GM12864 (cell line): Measurements from ENCODE around the gene NT5C1A.
A peak's percentile ranks its signal among the peaks of the same experiment; 100 is the strongest.

Source experiments
- DNase-seq: peaks from one replicate; pipeline ENCODE4 v3.0.0-alpha.2; 2011; ENCODE audit warnings: low read depth
- H3K4me3 ChIP-seq: 2 replicates; pipeline ENCODE4 v1.5.1; 2011; ENCODE audit warnings: mild to moderate bottlenecking, low read depth, low read length, control low read depth
- CTCF ChIP-seq: IDR thresholded peaks from 2 replicates; pipeline ENCODE4 v1.5.1; 2011; ENCODE audit warnings: low read depth, mild to moderate bottlenecking, moderate library complexity, low read length, control low read depth, inconsistent platforms; ENCODE audit errors: missing control alignments

Gene NT5C1A

DNA sequence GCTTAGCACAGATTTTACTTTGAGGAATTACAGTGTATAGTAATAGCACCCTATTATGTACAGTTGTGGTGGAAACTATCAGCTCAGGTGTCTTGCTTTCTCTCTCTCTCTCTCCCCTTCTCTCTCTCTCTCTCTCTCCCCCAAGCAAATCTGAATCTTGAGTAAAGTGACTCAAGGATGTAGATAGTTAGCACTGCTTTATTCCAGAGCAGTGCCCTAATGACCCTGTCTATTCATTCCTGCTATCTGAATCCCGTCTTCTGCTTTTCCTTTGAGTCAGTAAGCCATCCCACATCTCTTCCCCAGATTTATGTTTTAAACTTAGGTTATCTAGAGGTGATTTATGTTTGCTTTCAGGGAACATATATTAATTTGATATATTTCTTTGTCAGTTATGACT lies 24.5 kb upstream of the NT5C1A start:
- no peak overlapping the region for H3K4me3 ChIP-seq
- DNase-seq: no peak
- no peak for TF ChIP-seq CTCF

- no peak overlapping the region for H3K4me3 ChIP-seq
- no peak for TF ChIP-seq CTCF
- DNase-seq: no peak
These were observed 23.1 kb upstream of the NT5C1A start for GRCh38 chr1:39695016-39695415.

GRCh38 chr1:39694026-39694425 lies 22.1 kb upstream of the NT5C1A start:
- no peak for DNase-seq
- TF ChIP-seq CTCF: no peak
- no peak overlapping the region for H3K4me3 ChIP-seq

DNA sequence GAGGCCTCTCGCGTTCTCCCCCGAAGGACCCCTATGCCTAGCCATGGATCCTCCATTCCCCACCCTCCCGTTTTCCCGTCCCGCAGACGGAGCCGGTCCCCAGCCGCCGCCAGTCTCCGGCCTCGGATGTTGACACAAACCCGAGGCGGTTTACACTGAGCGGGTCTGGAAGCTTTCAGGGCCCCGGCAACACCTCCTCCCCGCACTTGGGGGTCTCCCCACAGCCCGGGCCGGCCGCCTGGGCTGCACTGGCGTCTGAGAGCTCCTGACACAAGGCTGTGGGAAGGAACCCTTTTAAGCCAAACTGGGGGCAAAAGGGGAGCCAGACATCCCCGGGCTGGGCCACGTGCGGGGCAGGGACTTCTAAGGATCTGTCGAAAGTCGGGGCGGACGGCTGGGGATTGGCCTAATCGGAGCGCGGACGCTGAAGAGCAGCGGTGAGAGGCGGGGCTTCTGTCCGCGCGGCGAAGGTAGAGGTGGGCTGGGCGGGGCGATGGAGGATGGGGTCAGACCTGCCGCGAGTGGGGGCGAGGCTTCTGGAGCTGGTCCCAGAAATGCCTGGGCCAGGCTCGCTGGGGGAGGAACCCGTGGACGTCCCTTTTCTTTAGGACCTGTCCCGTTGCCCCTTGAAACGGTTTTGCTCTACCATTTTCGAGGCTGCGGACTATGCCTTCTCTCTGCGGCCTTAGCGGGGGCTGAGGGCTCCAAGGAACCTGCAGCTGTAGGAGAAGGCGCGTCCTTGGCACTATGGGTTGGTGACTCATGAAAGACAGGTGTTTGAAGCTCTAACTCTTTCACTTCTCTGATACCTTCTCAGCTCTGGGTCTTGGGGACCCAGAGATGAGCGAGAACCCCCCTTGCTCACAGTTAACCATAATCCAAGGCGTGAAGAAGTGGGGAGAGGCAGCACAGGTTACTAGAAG lies 20.5 kb upstream of the NT5C1A start:
- no peak for TF ChIP-seq CTCF
- DNase-seq: no peak
- H3K4me3 ChIP-seq: no peak overlapping the region

- no peak for TF ChIP-seq CTCF
- peak; percentile 47 for DNase-seq
- H3K4me3 ChIP-seq: peak within 1 kb of the TSS; percentile 20
These were observed 19.7 kb upstream of the NT5C1A start, which contains the start of gene HPCAL4 for GRCh38 chr1:39691383-39692151. Gene HPCAL4 (minus strand): TSS chr1:39691433. CDS start chr1:39684603, 6,830 bp downstream.

- H3K4me3 ChIP-seq: peak overlapping the region; percentile 20
- DNase-seq: no peak
- TF ChIP-seq CTCF: no peak
These were observed 19.0 kb upstream of the NT5C1A start for GRCh38 chr1:39690794-39691382.
